Islet precursor cell (in vitro differentiated cells): ENCODE data around the gene ATXN7L2.
"Not testable (repeated sequence)": the region's sequence is repeated elsewhere in the genome, so short reads cannot be mapped to it uniquely, and the experiment has no call there.

Source experiments
- DNase-seq: peaks from one replicate; pipeline ENCODE4 v3.0.0-alpha.2; 2018

ATXN7L2 gene

DNA sequence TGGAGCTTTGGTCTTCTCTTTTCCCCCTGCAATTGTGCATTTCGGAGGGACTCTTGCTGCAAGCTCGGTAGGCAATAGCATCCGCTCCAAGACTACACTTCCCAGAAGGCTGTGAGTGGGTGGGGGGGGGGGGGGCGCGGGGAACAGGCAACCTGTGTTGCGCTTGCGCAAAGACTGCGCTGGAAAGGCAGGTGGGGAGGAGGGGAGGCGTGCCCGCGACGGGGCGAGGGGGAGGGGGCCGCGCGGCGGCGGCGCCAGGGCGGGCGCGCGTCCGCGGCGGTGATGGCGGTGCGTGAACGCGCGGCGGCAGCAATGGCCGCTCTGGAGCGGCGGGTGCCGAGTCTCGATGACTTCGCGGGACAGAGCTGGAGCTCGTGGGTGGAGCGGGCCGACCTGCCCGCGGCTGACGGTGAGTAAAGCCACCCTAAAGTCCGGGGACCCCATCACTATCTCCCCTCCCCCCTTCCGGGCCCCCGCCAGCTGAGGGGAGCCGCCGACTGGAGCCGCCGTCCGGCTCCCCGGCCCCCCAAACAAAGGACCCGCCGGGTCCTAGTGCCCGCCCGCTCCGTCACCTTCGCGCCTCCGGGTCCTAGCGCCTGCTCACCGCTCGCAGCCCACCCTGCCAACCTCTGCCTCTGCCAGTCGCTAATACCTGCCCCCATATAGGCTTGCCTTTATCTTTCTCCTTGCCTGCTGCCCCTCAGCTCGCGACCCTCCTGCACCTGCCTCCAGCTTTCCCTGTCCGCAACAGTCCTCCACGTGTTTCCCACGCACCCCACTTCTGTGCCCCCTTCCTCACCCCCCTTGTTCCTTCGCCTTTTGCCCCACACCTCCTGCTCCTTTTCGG lies at the start of gene ATXN7L2:
Gene ATXN7L2, plus strand, starts transcription at position 234 of the 847 bp plus-strand sequence. Its CDS starts 49 bp downstream, at position 283.
- DNase-seq, result peak; percentile 98

GRCh38 chr1:109434484-109434883 lies 49.2 kb upstream of the ATXN7L2 start:
- no peak for DNase-seq

DNA sequence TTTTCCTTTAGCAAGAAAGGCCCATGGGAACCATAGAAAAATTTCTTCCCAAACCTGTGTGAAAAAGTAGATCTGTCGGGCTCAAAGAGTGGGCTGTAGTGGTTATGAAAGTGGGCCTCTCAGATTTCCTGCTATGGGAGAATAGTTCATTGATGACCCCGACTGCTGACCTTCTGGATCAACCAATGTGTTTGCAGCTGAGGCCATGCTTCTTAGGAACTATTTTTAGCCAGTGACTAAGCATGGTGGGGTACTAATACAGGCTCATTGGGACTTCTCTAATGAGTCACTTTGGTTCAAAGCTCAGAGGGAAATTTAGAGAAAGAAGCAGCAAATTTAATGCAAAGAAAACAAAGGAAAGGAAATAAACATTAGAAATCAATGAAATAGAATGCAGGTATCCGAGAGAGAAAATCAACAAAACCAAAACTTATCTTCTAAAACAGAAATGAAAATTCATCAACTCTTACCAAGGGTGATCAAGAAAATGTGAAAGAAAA lies 44.9 kb upstream of the ATXN7L2 start:
- DNase-seq, result no peak

GRCh38 chr1:109441069-109441468 lies 42.6 kb upstream of the ATXN7L2 start:
- DNase-seq, result no peak

- DNase-seq, result no peak
Observed at GRCh38 chr1:109443476-109443875, 40.2 kb upstream of the ATXN7L2 start.

DNA sequence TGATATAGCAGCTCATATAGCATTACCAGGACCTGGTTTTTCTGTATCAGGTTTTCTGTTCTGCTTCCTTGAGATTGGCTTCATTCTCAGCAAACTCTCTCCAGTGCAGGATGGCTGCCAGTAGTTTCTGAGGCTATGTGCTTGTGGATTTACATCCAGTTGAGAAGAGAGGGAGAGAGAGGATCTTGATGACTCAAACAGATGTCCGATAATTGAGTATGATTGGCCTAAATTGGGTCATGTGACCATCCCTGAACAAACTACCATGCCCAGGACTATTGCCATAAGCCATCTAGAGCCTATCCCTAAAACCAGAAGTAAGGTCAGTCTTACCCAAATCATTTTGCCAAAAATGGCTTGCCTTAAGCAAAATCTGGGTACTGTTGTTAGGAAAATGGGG lies 39.4 kb upstream of the ATXN7L2 start:
- DNase-seq, result no peak

GRCh38 chr1:109445949-109446695 lies 37.6 kb upstream of the ATXN7L2 start:
- DNase-seq, result not testable (repeated sequence)

DNA sequence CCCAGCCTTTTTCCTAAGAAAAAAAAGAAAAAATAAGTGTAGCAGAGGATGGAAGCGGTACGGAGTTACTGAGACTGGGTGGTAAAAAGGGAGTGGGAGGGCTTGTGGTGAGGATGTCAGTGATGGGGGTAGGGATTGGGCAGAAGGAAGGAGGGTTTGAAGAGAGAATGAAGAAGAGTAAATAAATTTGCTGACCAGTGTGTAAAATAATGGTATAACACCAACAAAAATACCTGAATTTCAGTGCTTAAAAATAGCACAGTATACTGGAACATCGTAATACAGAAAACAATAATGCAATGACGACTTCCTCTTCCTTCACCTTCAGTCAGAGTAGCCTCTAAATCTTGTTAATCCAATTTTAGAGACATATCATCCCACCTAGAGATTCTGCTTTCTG lies 36.2 kb upstream of the ATXN7L2 start:
- no peak for DNase-seq

DNA sequence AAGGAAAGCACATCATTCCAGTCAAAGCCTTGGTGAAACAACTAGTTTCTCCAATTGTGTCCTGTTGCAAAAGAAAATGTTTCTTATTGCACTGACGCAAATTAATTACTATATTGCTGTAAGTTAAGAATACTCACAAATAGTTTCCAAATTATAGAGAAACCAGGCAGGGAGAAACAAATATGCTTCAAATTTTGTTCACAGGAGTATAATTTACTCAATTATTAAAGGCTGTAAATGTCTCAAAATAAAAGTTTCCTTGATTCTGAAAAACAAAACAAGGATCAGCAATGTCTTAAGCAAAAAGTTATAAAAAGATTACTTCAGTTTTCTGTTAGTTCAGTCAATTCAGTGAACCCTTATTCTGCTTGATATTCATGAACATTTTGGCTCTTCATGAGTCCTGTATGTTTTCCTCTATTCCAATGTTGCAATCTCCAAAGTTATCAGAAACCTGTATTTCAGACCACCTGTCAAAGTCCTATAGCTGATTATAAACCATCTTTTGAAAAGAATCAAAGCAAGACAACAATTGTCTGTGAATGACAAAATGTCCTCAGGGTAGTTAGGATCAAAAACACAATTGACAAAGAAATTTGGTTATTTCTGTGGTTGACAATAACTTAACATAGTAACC lies 29.1 kb upstream of the ATXN7L2 start:
- DNase-seq, result no peak

GRCh38 chr1:109457819-109458218 lies 25.9 kb upstream of the ATXN7L2 start:
- DNase-seq, result no peak

DNA sequence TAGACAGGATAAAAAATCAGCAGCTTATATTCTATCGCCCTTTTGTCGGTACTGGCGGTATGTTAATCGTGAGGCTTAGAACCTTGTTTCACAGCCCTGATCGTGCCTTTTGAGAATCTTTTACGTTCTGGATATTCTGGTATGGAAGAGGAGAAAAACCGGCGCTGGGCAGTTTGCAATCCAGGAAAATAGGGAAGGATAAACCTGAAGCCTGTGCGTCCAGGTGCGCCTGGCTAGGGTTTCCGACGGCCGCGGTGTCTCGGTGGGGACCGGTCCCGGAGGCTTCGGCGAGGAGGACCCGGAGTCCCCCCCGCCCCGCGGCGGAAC lies 17.6 kb upstream of the ATXN7L2 start:
- DNase-seq, result no peak

DNA sequence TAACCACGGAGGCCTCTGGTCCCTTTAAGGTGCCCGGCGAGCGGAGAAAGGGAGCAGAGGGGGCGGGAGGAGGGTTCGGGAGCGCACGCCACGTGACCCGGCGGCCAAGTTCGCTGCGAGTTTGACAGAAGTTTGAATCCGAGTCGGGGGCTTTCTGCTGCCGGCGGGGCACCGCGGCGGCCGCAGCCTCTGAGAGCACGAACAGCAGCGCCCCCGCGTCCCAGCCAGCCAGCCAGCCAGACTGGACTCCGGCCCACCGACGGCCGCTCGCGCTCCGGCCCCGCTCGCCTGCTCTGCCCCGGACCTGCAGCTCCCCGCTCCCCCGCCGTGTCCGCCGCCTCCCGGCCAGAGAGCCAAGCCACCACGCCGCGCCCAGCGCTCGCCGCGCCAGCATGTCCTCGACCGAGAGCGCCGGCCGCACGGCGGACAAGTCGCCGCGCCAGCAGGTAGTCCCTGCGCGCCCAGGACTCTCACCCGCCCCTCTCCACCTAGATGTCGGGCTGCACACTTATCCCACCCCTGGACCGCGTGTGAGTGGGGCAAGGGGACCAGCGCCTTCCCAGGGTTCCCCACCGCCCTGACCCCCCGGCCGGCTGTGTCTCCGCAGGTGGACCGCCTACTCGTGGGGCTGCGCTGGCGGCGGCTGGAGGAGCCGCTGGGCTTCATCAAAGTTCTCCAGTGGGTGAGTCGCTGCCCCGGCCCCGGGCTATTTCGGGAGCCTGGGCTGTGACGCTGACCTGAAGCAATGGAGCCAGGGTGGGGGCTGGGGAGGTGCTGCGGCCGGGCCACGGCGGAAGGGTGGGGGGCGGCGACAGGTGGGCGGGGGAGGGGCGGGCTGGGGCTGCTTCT lies 17.0 kb upstream of the ATXN7L2 start, which contains the start of gene SYPL2:
Gene SYPL2, plus strand, starts transcription at position 95 of the 849 bp plus-strand sequence. Its CDS starts 298 bp downstream, at position 393.
- peak; percentile 84 for DNase-seq

DNA sequence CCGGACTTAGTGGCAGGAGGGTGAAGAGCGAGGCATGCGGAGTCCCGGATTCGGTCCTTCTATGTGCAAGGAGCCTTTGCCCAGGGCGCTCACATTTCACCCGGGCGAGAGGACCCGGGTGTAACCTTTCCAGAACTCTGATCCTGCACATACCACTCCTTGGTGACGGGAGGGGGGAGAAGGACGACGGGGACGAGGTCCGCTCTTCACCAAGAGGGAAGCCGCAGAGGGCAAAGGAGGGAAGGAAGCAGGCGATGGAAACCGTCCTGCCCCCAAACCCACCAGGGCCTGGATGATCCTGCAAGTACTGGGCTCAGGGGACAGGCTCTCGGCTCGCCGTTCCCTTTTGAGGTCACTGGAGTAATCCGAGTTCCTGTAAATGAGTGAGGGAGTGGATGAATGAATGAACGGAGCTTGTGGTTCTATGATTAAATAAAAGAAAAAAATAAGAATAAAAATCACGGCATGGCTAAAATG lies 16.4 kb upstream of the ATXN7L2 start:
- DNase-seq, result no peak

- DNase-seq, result no peak
Observed at GRCh38 chr1:109468061-109468460, 15.6 kb upstream of the ATXN7L2 start.

- DNase-seq, result no peak
Observed at GRCh38 chr1:109468903-109469302, 14.8 kb upstream of the ATXN7L2 start.

GRCh38 chr1:109470245-109470644 lies 13.5 kb upstream of the ATXN7L2 start:
- no peak for DNase-seq

DNA sequence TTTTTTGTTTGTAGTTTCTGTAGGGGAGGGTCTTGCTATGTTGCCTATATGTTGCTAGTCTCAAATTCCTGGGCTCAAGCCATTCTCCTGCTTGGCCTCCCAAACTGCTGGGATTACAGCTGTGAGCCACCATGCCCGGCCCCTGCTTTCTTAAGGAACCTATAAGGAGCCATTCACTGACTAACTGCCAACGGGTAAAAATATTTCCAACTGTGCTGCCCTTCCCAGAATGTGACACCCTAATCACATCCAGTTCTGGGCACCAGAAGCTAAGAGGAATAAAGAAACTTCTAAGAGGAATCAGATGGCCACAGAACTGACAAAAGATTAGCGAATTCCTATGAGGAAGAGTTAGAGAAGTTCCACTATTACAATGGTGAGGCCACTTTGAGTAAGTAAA lies 10.9 kb upstream of the ATXN7L2 start:
- no peak for DNase-seq

DNA sequence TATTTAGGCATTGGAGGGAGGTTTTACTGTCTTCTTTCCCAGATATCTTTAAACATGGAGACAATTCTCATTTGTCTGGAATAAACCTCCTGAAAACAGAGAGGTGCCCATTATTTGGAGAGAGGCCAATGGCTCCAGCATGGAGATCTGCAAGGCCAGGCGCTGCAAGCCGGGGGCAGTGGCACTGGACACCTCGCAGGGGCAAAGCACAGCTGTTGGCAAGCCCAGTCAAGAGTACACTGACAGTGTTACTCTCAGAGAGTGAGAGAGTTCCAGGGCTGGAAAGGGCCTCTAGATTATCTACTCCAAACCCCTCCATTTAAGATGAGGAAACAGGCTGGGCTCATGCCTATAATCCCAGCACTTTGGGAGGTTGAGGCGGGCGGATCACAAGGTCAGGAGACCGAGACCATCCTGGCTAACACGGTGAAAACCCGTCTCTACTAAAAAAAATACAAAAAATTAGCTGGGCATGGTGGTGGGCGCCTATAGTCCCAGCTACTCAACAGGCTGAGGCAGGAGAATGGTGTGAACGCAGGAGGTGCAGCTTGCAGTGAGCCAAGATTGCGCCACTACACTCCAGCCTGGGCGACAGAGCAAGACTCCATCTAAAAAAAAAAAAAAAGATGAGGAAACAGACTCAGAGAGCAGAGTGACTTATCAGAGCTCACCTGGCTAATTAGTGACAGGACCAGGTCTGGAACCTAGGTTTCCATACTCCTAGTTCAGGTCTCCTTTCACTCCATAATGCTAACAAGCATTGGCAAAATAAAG lies 10.2 kb upstream of the ATXN7L2 start:
- DNase-seq, result not testable (repeated sequence)

DNA sequence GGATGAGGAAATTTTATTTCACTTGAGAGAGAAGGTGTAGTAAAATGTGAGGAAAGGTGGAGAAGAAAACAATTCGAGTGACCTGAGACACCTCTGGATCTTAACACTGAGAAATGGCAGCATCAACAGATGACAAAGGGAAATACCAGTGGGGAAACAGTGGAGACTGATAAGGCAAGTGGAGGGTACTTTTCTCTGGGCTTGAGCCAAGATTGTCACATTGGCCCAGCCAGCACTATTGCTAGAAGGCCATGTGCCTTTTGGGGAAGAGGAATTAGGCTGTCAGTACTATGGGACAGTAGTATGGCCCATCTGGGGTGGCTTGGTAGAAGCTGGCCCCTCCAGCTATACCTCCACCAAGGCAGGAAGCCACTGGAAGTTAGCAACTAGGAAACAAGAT lies 9.0 kb upstream of the ATXN7L2 start:
- peak; percentile 24 for DNase-seq

DNA sequence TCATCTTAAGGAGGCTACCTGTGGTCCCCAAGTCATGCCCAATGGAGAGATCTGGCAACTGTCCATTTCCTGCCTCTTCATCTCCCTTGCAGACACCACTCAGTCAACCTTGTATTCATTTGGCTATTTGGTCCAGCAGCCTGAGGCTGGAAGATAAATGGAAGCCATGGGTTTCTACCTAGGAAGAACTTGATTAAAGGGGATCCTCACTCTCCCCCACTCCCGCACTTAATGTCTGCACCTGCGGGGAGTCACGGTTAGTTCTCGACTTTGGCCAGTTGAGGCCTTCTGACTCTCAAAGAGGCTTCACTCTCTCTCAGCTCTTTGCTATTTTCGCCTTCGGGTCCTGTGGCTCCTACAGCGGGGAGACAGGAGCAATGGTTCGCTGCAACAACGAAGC lies 8.4 kb upstream of the ATXN7L2 start:
- DNase-seq, result peak; percentile 23

- DNase-seq, result no peak
Observed at GRCh38 chr1:109476825-109477224, 6.9 kb upstream of the ATXN7L2 start.

DNA sequence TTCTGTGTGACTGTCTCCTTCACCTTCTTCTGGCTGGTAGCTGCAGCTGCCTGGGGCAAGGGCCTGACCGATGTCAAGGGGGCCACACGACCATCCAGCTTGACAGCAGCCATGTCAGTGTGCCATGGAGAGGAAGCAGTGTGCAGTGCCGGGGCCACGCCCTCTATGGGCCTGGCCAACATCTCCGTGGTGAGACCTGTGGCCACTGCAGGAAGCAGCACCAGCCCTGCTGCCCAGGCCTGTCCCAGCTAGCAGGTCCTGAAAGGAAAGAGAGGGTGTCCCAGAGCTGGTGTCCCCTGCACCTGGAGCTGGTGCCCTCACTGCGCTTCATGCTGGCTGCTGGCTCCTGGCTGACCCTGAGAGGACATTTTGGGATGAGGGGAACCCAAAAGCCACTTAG lies 5.9 kb upstream of the ATXN7L2 start:
- peak; percentile 48 for DNase-seq
